ENCODE data around the gene MRGPRF. TPM values are rescaled to one million over a fixed set of nuclear protein-coding genes. Genes with fewer than 3 reads are reported as not detected.

MRGPRF gene
- total RNA-seq, 2 donors from 2014 or later = 3.7 to 4.7 TPM

- Mint-ChIP-seq H3K4me1 (no peaks in the 10 kb centered on the region), H3K4me3 (no peak overlapping the region), H3K27me3 (ENCODE audit: insufficient read depth) (peaks cover 2% of the 10 kb centered on the region), H3K36me3 (ENCODE audit: low read depth) (no peaks in the 10 kb centered on the region), H3K27ac (no peak overlapping the region), H3K9me3 (no peaks in the 10 kb centered on the region)
- no peak overlapping the region for H3K4me3 ChIP-seq (ENCODE audit: low read length)
- no peak overlapping the region for H3K27ac ChIP-seq (ENCODE audit: low read depth, low read length)
- H3K4me1 ChIP-seq (ENCODE audit: control insufficient read depth, insufficient read depth, low read length) = no peaks in the 10 kb centered on the region
- no peak for DNase-seq
- no peaks in the 10 kb centered on the region for H3K27me3 ChIP-seq (ENCODE audit: control insufficient read depth, insufficient read depth, low read length, poor library complexity, severe bottlenecking)
- no peaks in the 10 kb centered on the region for H3K36me3 ChIP-seq (ENCODE audit: control insufficient read depth, insufficient read depth, low read length)
- TF ChIP-seq CTCF (conservative IDR thresholded peaks at IDR 0.05) = no peak
- 93 to 98% methylated on average over 12 to 15 of the region's 15 CpGs for WGBS, 2 experiments (ENCODE audit: insufficient coverage in 1 of 2, insufficient read length in 1 of 2)
- H3K9ac ChIP-seq (ENCODE audit: extremely low read depth, low read length, poor library complexity, severe bottlenecking) = no peak overlapping the region
- peaks cover 3% of the 10 kb centered on the region for H3K9me3 ChIP-seq (ENCODE audit: control insufficient read depth, low read length)
These were observed 46.9 kb downstream of the MRGPRF start for GRCh38 chr11:68965901-68966853.

- H3K4me1 ChIP-seq (ENCODE audit: control insufficient read depth, insufficient read depth, low read length) = no peaks in the 10 kb centered on the region
These were observed 49.3 kb downstream of the MRGPRF start for GRCh38 chr11:68963779-68964178.

More at GRCh38 chr11:68963779-68964178, 49.3 kb downstream of the MRGPRF start:
- H3K9me3 ChIP-seq (ENCODE audit: control insufficient read depth, low read length) = peaks cover 3% of the 10 kb centered on the region
- no peaks in the 10 kb centered on the region for H3K9me3 Mint-ChIP-seq
- no peak overlapping the region for H3K27ac Mint-ChIP-seq
- no peak for DNase-seq
- no peaks in the 10 kb centered on the region for H3K27me3 ChIP-seq (ENCODE audit: control insufficient read depth, insufficient read depth, low read length, poor library complexity, severe bottlenecking)
- H3K36me3 Mint-ChIP-seq (ENCODE audit: low read depth) = no peaks in the 10 kb centered on the region
- H3K9ac ChIP-seq (ENCODE audit: extremely low read depth, low read length, poor library complexity, severe bottlenecking) = no peak overlapping the region
- WGBS, 2 experiments (ENCODE audit: insufficient coverage in 1 of 2, insufficient read length in 1 of 2) = 91 to 100% methylated on average over 1 to 3 of the region's 3 CpGs
- H3K27ac ChIP-seq (ENCODE audit: low read depth, low read length) = no peak overlapping the region
- H3K4me3 Mint-ChIP-seq = no peak overlapping the region
- no peak overlapping the region for H3K4me3 ChIP-seq (ENCODE audit: low read length)
- no peaks in the 10 kb centered on the region for H3K4me1 Mint-ChIP-seq
- H3K27me3 Mint-ChIP-seq (ENCODE audit: insufficient read depth) = peaks cover 2% of the 10 kb centered on the region
- no peaks in the 10 kb centered on the region for H3K36me3 ChIP-seq (ENCODE audit: control insufficient read depth, insufficient read depth, low read length)
- no peak for TF ChIP-seq CTCF (conservative IDR thresholded peaks at IDR 0.05)

Data from endodermal cell (in vitro differentiated cells).